HEK293 (cell line): ENCODE measurements around the gene ARHGAP24.
A peak's percentile ranks its signal among the peaks of the same experiment; 100 is the strongest.

Experiments
- CTCF ChIA-PET: fragments of 350-600 bp; formaldehyde crosslinking; extraction: SDS; loops from one replicate; lab custom pipeline; 2021; ENCODE audit warnings: antibody characterized with exemption; lab: Yijun Ruan, JAX
- POLR2A ChIA-PET: fragments of 300-600 bp; formaldehyde crosslinking; extraction: SDS; loops from one replicate; lab custom pipeline; 2020; ENCODE audit warnings: antibody characterized with exemption, inconsistent platforms; lab: Yijun Ruan, JAX
- H3K27ac ChIP-seq: fragments of 200-500 bp; sonication (Bioruptor generic); 2 replicates; pipeline ENCODE4 v1.5.1; 2014; ENCODE audit warnings: low read depth, low read length, control low read depth, inconsistent platforms; ENCODE audit errors: extremely low read depth
- H3K36me3 ChIP-seq, 2 experiments: fragments of 200-500 bp in 1 of 2; sonication (Bioruptor generic) in 1 of 2; 1 replicate in 1 of 2; 2 replicates in 1 of 2; pipeline ENCODE4 v1.5.1; 2014 to 2017; ENCODE audit warnings: inconsistent platforms in 2 of 2, low read length in 2 of 2; ENCODE audit not compliant: control insufficient read depth in 2 of 2, insufficient read depth in 1 of 2
- H3K4me1 ChIP-seq: fragments of 200-500 bp; sonication (Bioruptor generic); 2 replicates; pipeline ENCODE4 v1.5.1; 2014; ENCODE audit warnings: mild to moderate bottlenecking, low read length, inconsistent platforms; ENCODE audit not compliant: control insufficient read depth, insufficient read depth
- H3K4me3 ChIP-seq: 2 replicates; pipeline ENCODE4 v1.5.1; 2011; ENCODE audit warnings: low read depth, mild to moderate bottlenecking, control low read depth, low read length, moderate library complexity
- H3K9me3 ChIP-seq: fragments of 200-500 bp; sonication (Bioruptor generic); 2 replicates; pipeline ENCODE4 v1.5.1; 2014; ENCODE audit warnings: low read depth, low read length, inconsistent platforms; ENCODE audit not compliant: control insufficient read depth, insufficient read depth
- KLF1 ChIP-seq: fragments of 450-650 bp; formaldehyde crosslinking; IDR thresholded peaks from 2 replicates; pipeline ENCODE4 v1.5.1; 2016; ENCODE audit warnings: missing biosample characterization, missing genetic modification characterization
- MZF1 ChIP-seq: fragments of 450-650 bp; formaldehyde crosslinking; IDR thresholded peaks from 2 replicates; pipeline ENCODE4 v1.5.1; 2017; ENCODE audit warnings: missing biosample characterization, missing genetic modification characterization, borderline replicate concordance
- PRDM2 ChIP-seq: fragments of 450-650 bp; formaldehyde crosslinking; IDR thresholded peaks from 2 replicates; pipeline ENCODE4 v1.5.1; 2016; ENCODE audit warnings: missing biosample characterization, missing genetic modification characterization, borderline replicate concordance
- PRDM6 ChIP-seq: fragments of 450-650 bp; formaldehyde crosslinking; IDR thresholded peaks from 2 replicates; pipeline ENCODE4 v1.5.1; 2017; ENCODE audit warnings: missing biosample characterization, missing genetic modification characterization
- ZBTB20 ChIP-seq: fragments of 450-650 bp; formaldehyde crosslinking; IDR thresholded peaks from 2 replicates; pipeline ENCODE4 v1.5.1; 2016; ENCODE audit warnings: missing biosample characterization, missing genetic modification characterization
- ZEB2 ChIP-seq: fragments of 450-650 bp; formaldehyde crosslinking; IDR thresholded peaks from 2 replicates; pipeline ENCODE4 v1.5.1; 2016; ENCODE audit warnings: missing biosample characterization, missing genetic modification characterization
- ZNF654 ChIP-seq: fragments of 450-650 bp; formaldehyde crosslinking; IDR thresholded peaks from 2 replicates; pipeline ENCODE4 v1.5.1; 2016; ENCODE audit warnings: low read depth, missing biosample characterization, missing genetic modification characterization
- ZNF830 ChIP-seq: fragments of 450-650 bp; IDR thresholded peaks from 2 replicates; pipeline ENCODE4 v1.5.0; 2018; ENCODE audit warnings: missing biosample characterization, missing genetic modification characterization, low read depth, mild to moderate bottlenecking, moderate library complexity
- ZSCAN16 ChIP-seq: fragments of 450-650 bp; formaldehyde crosslinking; IDR thresholded peaks from 2 replicates; pipeline ENCODE4 v1.5.1; 2016; ENCODE audit warnings: missing biosample characterization, missing genetic modification characterization
- TF ChIP-seq, protein P1 (sequence below): fragments of 450-650 bp; formaldehyde crosslinking; IDR thresholded peaks from 2 replicates; pipeline ENCODE4 v1.5.1; 2016; ENCODE audit warnings: missing biosample characterization, missing genetic modification characterization
- TF ChIP-seq, protein P2 (sequence below): fragments of 450-650 bp; formaldehyde crosslinking; IDR thresholded peaks from 2 replicates; pipeline ENCODE4 v1.5.1; 2016; ENCODE audit warnings: missing biosample characterization, missing genetic modification characterization
- TF ChIP-seq, protein P3 (sequence below): fragments of 450-650 bp; formaldehyde crosslinking; IDR thresholded peaks from 2 replicates; pipeline ENCODE4 v1.5.1; 2016; ENCODE audit warnings: missing biosample characterization, missing genetic modification characterization

ARHGAP24 gene

DNA sequence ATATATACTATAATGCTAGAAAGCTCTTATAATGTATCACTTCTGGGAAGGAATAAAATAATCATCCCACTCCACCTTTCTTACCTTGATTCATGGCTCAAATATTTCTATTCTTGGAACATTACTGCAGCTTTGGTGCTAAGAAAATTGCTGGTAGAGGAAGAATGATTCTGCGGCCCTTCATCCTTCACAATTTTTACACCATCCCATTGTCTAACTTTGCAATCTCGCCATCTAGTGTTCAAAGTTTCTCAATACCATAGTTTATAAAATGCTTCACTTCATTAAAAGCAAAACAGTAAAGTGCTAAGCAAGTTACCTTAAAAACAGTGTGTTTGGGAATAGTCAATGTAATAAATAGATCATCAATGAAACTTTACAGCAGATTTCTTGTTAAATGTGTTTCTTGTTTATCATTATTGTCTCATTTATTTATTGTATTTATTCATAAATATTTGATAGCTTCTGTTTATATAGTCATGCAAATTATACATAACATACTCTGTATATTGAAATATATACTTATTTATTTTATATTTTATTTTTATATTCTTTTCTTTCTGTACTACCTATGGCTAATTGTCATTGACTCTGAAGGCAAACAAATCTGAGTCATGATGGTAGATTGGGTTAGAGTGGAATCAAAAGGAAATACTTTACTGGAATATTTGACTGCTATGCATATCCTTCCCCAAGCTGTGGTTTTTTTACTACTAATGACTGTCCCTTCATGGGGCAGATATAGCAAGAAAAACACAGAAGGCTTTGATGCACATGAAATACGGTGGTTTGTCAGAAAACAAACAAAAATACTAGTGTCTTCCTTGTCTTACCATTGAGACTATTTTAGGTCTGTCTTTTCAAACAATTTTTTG lies 494.2 kb downstream of the ARHGAP24 start:
- Histone ChIP-seq H3K4me1 (no peaks in the 10 kb centered on the region), H3K9me3 (no peaks in the 10 kb centered on the region), H3K27ac (no peak overlapping the region), H3K36me3 (no peaks in the 10 kb centered on the region), H3K4me3 (no peak overlapping the region)
- CTCF ChIA-PET: interaction anchor here (0.5 to 3.2 kb wide), 15 partner anchors 8 to 1096 kb away, joined by 3 to 32 read pairs (median 3); no protein-coding TSS in a partner anchor
- POLR2A ChIA-PET: no interaction called here
- TF ChIP-seq PRDM2 (tag by site-specific recombination): no peak
- TF ChIP-seq ZNF654 (tag by site-specific recombination): peak; percentile 69

DNA sequence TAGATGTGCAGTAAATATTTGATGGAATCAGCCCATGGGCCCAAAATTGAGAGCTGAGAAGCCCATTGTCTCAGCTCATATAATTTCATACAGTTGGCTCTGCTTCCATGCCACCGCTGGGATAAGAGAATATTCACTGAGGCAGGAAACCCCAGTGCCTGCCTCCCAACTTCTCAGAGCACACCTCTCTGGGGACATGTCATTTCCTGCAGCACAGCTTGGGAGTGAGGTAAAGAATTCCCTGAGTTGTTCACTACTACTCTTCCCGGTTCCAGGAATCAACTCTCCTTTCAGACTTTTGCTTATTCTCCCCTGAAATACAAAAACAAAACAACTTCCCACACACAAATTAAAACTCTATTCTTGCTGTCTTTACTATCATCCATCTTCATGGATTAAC lies 495.6 kb downstream of the ARHGAP24 start:
- ChIA-PET POLR2A (no interaction called here), CTCF (interaction anchor here (0.6 to 3.2 kb wide), 4 partner anchors 8 to 174 kb away, joined by 3 to 32 read pairs (median 3); no protein-coding TSS in a partner anchor)
- TF ChIP-seq ZBTB20 (tag by site-specific recombination) (no peak), ZSCAN16 (tag by site-specific recombination) (no peak), PRDM6 (no peak), KLF1 (tag by site-specific recombination) (no peak), MZF1 (no peak), ZNF830 (tag by site-specific recombination) (no peak), ZEB2 (tag by site-specific recombination) (no peak)
- TF ChIP-seq, protein P1, sequence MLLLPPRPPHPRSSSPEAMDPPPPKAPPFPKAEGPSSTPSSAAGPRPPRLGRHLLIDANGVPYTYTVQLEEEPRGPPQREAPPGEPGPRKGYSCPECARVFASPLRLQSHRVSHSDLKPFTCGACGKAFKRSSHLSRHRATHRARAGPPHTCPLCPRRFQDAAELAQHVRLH (tag by site-specific recombination): no peak
- TF ChIP-seq, protein P2, sequence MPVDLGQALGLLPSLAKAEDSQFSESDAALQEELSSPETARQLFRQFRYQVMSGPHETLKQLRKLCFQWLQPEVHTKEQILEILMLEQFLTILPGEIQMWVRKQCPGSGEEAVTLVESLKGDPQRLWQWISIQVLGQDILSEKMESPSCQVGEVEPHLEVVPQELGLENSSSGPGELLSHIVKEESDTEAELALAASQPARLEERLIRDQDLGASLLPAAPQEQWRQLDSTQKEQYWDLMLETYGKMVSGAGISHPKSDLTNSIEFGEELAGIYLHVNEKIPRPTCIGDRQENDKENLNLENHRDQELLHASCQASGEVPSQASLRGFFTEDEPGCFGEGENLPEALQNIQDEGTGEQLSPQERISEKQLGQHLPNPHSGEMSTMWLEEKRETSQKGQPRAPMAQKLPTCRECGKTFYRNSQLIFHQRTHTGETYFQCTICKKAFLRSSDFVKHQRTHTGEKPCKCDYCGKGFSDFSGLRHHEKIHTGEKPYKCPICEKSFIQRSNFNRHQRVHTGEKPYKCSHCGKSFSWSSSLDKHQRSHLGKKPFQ (tag by site-specific recombination): no peak
- TF ChIP-seq, protein P3, sequence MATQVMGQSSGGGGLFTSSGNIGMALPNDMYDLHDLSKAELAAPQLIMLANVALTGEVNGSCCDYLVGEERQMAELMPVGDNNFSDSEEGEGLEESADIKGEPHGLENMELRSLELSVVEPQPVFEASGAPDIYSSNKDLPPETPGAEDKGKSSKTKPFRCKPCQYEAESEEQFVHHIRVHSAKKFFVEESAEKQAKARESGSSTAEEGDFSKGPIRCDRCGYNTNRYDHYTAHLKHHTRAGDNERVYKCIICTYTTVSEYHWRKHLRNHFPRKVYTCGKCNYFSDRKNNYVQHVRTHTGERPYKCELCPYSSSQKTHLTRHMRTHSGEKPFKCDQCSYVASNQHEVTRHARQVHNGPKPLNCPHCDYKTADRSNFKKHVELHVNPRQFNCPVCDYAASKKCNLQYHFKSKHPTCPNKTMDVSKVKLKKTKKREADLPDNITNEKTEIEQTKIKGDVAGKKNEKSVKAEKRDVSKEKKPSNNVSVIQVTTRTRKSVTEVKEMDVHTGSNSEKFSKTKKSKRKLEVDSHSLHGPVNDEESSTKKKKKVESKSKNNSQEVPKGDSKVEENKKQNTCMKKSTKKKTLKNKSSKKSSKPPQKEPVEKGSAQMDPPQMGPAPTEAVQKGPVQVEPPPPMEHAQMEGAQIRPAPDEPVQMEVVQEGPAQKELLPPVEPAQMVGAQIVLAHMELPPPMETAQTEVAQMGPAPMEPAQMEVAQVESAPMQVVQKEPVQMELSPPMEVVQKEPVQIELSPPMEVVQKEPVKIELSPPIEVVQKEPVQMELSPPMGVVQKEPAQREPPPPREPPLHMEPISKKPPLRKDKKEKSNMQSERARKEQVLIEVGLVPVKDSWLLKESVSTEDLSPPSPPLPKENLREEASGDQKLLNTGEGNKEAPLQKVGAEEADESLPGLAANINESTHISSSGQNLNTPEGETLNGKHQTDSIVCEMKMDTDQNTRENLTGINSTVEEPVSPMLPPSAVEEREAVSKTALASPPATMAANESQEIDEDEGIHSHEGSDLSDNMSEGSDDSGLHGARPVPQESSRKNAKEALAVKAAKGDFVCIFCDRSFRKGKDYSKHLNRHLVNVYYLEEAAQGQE: no peak
- no peaks in the 10 kb centered on the region for H3K36me3 ChIP-seq
- H3K9me3 ChIP-seq: no peaks in the 10 kb centered on the region
- H3K4me3 ChIP-seq: no peak overlapping the region
- no peak overlapping the region for H3K27ac ChIP-seq
- H3K4me1 ChIP-seq: no peaks in the 10 kb centered on the region
